NT2/D1 (cell line): Measurements from ENCODE around the gene TCF4.

Source experiments
- SUZ12 ChIP-seq: IDR thresholded peaks from 2 replicates; pipeline ENCODE4 v1.6.1; 2011; ENCODE audit not compliant: insufficient read length, insufficient read depth; ENCODE audit errors: extremely low read depth
- YY1 ChIP-seq: IDR thresholded peaks from 2 replicates; pipeline ENCODE4 v1.6.1; 2011; ENCODE audit not compliant: insufficient read length, insufficient read depth

- TF ChIP-seq YY1 (no peak), SUZ12 (no peak)
These were observed 298.2 kb downstream of the TCF4 start for GRCh38 chr18:55289775-55290174.
